ENCODE measurements around the gene MYL4. TPM values are rescaled to one million over a fixed set of nuclear protein-coding genes. Genes with fewer than 3 reads are reported as not detected.
"Not testable (repeated sequence)": the region's sequence is repeated elsewhere in the genome, so short reads cannot be mapped to it uniquely, and the experiment has no call there.

MYL4 gene
- total and polyA plus RNA-seq, 3 donors from 2014 or later = 7.6 to 19.3 (median 7.9) TPM

DNA sequence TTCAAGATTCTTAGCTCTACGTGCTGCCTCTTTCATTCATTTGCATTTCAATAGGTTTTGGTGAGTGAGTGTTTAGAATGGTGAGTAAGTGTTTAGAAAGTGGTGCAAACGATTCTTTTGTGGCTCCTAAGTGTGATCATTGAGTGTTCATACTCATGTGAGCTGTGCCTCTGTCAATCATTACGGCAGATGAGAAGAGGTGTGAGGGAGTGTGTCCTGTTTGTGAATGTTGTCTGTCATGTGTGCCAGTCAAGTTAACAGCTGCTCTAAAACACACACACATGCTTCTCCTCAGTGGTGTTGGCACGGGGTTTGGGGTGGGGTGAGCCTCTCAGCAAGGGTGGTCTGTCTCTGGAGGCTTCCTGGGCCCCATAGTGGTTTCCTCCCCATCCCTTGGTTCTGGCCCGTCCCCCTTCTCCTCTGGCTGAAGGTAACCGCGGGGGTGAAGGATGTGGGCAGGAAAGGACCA is 11.4 kb downstream of the MYL4 start:
- H3K4me1 ChIP-seq = peaks cover 18% of the 10 kb centered on the region
- no peaks in the 10 kb centered on the region for H3K27me3 ChIP-seq
- H3K4me3 ChIP-seq = no peak overlapping the region
- no peaks in the 10 kb centered on the region for H3K36me3 ChIP-seq (ENCODE audit: low read depth, missing control alignments)
- TF ChIP-seq, protein P1, sequence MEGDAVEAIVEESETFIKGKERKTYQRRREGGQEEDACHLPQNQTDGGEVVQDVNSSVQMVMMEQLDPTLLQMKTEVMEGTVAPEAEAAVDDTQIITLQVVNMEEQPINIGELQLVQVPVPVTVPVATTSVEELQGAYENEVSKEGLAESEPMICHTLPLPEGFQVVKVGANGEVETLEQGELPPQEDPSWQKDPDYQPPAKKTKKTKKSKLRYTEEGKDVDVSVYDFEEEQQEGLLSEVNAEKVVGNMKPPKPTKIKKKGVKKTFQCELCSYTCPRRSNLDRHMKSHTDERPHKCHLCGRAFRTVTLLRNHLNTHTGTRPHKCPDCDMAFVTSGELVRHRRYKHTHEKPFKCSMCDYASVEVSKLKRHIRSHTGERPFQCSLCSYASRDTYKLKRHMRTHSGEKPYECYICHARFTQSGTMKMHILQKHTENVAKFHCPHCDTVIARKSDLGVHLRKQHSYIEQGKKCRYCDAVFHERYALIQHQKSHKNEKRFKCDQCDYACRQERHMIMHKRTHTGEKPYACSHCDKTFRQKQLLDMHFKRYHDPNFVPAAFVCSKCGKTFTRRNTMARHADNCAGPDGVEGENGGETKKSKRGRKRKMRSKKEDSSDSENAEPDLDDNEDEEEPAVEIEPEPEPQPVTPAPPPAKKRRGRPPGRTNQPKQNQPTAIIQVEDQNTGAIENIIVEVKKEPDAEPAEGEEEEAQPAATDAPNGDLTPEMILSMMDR (IDR thresholded peaks at IDR 0.05) = no peak
- TF ChIP-seq POLR2A (IDR thresholded peaks at IDR 0.05) = no peak
- intact Hi-C loops (cut with DNase I; ENCODE audit: low total_unique reads) = no loop called here
- H3K27ac ChIP-seq = no peak overlapping the region
- WGBS, 2 donors = 67 to 76% methylated on average over 7 of the region's 7 CpGs
- H3K9me3 ChIP-seq = no peaks in the 10 kb centered on the region
- no peak for DNase-seq

- Histone ChIP-seq H3K27me3 (no peaks in the 10 kb centered on the region), H3K36me3 (ENCODE audit: low read depth, missing control alignments) (no peaks in the 10 kb centered on the region), H3K27ac (no peak overlapping the region), H3K9me3 (no peaks in the 10 kb centered on the region), H3K4me1 (peaks cover 24% of the 10 kb centered on the region), H3K4me3 (no peak overlapping the region)
- 90 to 93% methylated on average over 6 of the region's 6 CpGs for WGBS, 2 donors
- intact Hi-C loops (cut with DNase I; ENCODE audit: low total_unique reads) = no loop called here
- no peak for TF ChIP-seq POLR2A (IDR thresholded peaks at IDR 0.05)
- TF ChIP-seq, protein P1 (IDR thresholded peaks at IDR 0.05) = no peak
- DNase-seq = no peak
Observed at GRCh38 chr17:47221154-47221553, 12.0 kb downstream of the MYL4 start.

- no peak overlapping the region for H3K27ac ChIP-seq
- TF ChIP-seq, protein P1 (IDR thresholded peaks at IDR 0.05) = no peak
- no peak for TF ChIP-seq POLR2A (IDR thresholded peaks at IDR 0.05)
- intact Hi-C loops (cut with DNase I; ENCODE audit: low total_unique reads) = no loop called here
- no peaks in the 10 kb centered on the region for H3K9me3 ChIP-seq
- WGBS, 2 donors = 97 to 99% methylated on average over 4 of the region's 4 CpGs
- peaks cover 28% of the 10 kb centered on the region for H3K4me1 ChIP-seq
- no peak overlapping the region for H3K4me3 ChIP-seq
- no peak for DNase-seq
- no peaks in the 10 kb centered on the region for H3K27me3 ChIP-seq
- no peaks in the 10 kb centered on the region for H3K36me3 ChIP-seq (ENCODE audit: low read depth, missing control alignments)
Observed at GRCh38 chr17:47222047-47222446, 12.9 kb downstream of the MYL4 start.

GRCh38 chr17:47223007-47223406 is 13.9 kb downstream of the MYL4 start:
- Histone ChIP-seq H3K27me3 (no peaks in the 10 kb centered on the region), H3K9me3 (no peaks in the 10 kb centered on the region), H3K4me1 (peaks cover 28% of the 10 kb centered on the region), H3K36me3 (ENCODE audit: low read depth, missing control alignments) (no peaks in the 10 kb centered on the region), H3K27ac (no peak overlapping the region), H3K4me3 (no peak overlapping the region)
- no peak for DNase-seq
- no peak for TF ChIP-seq POLR2A (IDR thresholded peaks at IDR 0.05)
- TF ChIP-seq, protein P1 (IDR thresholded peaks at IDR 0.05) = no peak
- 94 to 95% methylated on average over 3 of the region's 3 CpGs for WGBS, 2 donors
- intact Hi-C loops (cut with DNase I; ENCODE audit: low total_unique reads) = no loop called here

GRCh38 chr17:47223460-47223859 is 14.3 kb downstream of the MYL4 start:
- 96% methylated on average over 5 of the region's 5 CpGs for WGBS, 2 donors
- Histone ChIP-seq H3K36me3 (ENCODE audit: low read depth, missing control alignments) (no peaks in the 10 kb centered on the region), H3K4me1 (peaks cover 27% of the 10 kb centered on the region), H3K27me3 (no peaks in the 10 kb centered on the region), H3K9me3 (no peaks in the 10 kb centered on the region), H3K4me3 (no peak overlapping the region), H3K27ac (no peak overlapping the region)
- TF ChIP-seq, protein P1 (IDR thresholded peaks at IDR 0.05) = no peak
- no peak for TF ChIP-seq POLR2A (IDR thresholded peaks at IDR 0.05)
- intact Hi-C loops (cut with DNase I; ENCODE audit: low total_unique reads) = no loop called here
- no peak for DNase-seq

DNA sequence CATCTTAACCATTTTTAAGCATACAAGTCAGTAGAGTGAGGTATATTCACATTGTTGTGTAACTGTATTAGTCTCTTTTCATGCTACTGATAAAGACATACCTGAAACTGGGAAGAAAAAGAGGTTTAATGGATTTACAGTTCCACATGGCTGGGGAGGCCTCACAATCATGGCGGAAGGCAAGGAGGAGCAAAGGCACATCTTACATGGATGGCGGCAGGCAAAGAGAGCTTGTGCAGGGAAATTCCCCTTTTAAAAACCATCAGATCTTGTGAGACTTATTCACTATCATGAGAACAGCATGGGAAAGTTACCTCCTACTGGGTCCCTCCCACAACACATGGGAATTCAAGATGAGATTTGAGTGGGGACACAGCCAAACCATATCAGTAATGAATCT is 14.9 kb downstream of the MYL4 start:
- intact Hi-C loops (cut with DNase I; ENCODE audit: low total_unique reads); H3K4me3 ChIP-seq; H3K36me3 ChIP-seq (ENCODE audit: low read depth, missing control alignments); DNase-seq; H3K9me3 ChIP-seq; H3K27me3 ChIP-seq: not testable (repeated sequence)
- H3K27ac ChIP-seq = peak overlapping the region in 1 of 2 donors; percentile 83
- peaks cover 21% of the 10 kb centered on the region for H3K4me1 ChIP-seq
- 98 to 100% methylated on average over 2 of the region's 2 CpGs for WGBS, 2 donors

Data from testis (tissue), 3 donors.